HepG2 (cell line): ENCODE data around the gene CECR2. TPM values are rescaled to one million over a fixed set of nuclear protein-coding genes. Genes with fewer than 3 reads are reported as not detected.

Source experiments
- ATAC-seq: fragments of 200-7000 bp; cut with Tn5 transposase; 3 replicates; pipeline ENCODE4 v1.9.1; 2020; ENCODE audit warnings: mild to moderate bottlenecking, moderate library complexity
- BruUV-seq: library from RNA; stranded (reverse); fragments of 400-500 nt; replicated peaks from 2 replicates; lab custom pipeline; 2021; lab: Mats Ljungman, UMichigan
- CTCF ChIA-PET: fragments of 300-600 bp; formaldehyde crosslinking; extraction: SDS; loops from one replicate; lab custom pipeline; 2021; ENCODE audit warnings: low total read pairs, inconsistent platforms, low intra/inter-chr PET ratio; lab: Yijun Ruan, JAX
- POLR2A ChIA-PET: fragments of 350-600 bp; sonication (Branson Sonifier 250); formaldehyde crosslinking; loops from one replicate; lab custom pipeline; 2020; ENCODE audit warnings: antibody characterized with exemption, inconsistent platforms; lab: Yijun Ruan, JAX
- DNase-seq: peaks from one replicate; pipeline ENCODE4 v3.0.0-alpha.2; 2015; ENCODE audit warnings: low spot score
- FAIRE-seq: peaks from 3 replicates; lab custom pipeline; 2011; peaks lifted over from hg19 to GRCh38; lab: Jason Lieb, UNC
- H2AFZ ChIP-seq: one replicate; pipeline ENCODE4 v1.6.1; 2011; ENCODE audit warnings: low read length, inconsistent platforms
- H3K27ac ChIP-seq: fragments of 300-600 bp; 3 replicates; pipeline ENCODE4 v1.8.0; 2011; ENCODE audit warnings: mixed run types, mild to moderate bottlenecking, mixed read lengths, low read length, inconsistent platforms; ENCODE audit not compliant: insufficient read depth; ENCODE audit errors: extremely low read length
- H3K27me3 ChIP-seq, 2 experiments: fragments of 200-600 bp in 1 of 2; 2 replicates in 1 of 2; 3 replicates in 1 of 2; pipeline versions ENCODE4 v1.6.0 to v1.8.0; 2011; ENCODE audit warnings: low read length in 2 of 2, mild to moderate bottlenecking in 2 of 2, moderate library complexity in 2 of 2, inconsistent platforms in 1 of 2; ENCODE audit not compliant: insufficient read depth in 2 of 2, control insufficient read depth in 1 of 2
- H3K36me3 ChIP-seq, 2 experiments: fragments of 200-600 bp in 1 of 2; replicated peaks in 1 of 2; 2 replicates in 1 of 2; 3 replicates in 1 of 2; pipeline versions ENCODE4 v1.5.1 to v1.8.0; 2011; ENCODE audit warnings: low read length in 2 of 2, inconsistent platforms in 1 of 2; ENCODE audit not compliant: insufficient read depth in 2 of 2, control insufficient read depth in 1 of 2
- H3K4me1 ChIP-seq: 2 replicates; pipeline ENCODE4 v1.5.1; 2012; ENCODE audit warnings: low read length, inconsistent platforms; ENCODE audit not compliant: insufficient read depth
- H3K4me2 ChIP-seq: 2 replicates; pipeline ENCODE4 v1.6.0; 2011; ENCODE audit warnings: low read depth, low read length, inconsistent platforms
- H3K4me3 ChIP-seq, 3 experiments: fragments of 200-600 bp in 1 of 3; sonication (generic), shearing (Covaris generic) in 1 of 3; replicated peaks in 1 of 3; 2 replicates each; pipeline ENCODE4 v1.5.1; 2011 to 2016; ENCODE audit warnings: low read length in 3 of 3, inconsistent platforms in 2 of 3, low read depth in 2 of 3, mild to moderate bottlenecking in 2 of 3, control low read depth in 1 of 3, mixed read lengths in 1 of 3; ENCODE audit not compliant: insufficient read depth in 1 of 3
- H3K79me2 ChIP-seq: one replicate; pipeline ENCODE4 v1.6.1; 2011; ENCODE audit warnings: low read length, inconsistent platforms; ENCODE audit not compliant: insufficient read depth
- H3K9ac ChIP-seq: 2 replicates; pipeline ENCODE4 v1.6.0; 2011; ENCODE audit warnings: mild to moderate bottlenecking, low read depth, low read length, inconsistent platforms; ENCODE audit not compliant: insufficient read depth
- H3K9me3 ChIP-seq: 2 replicates; pipeline ENCODE4 v1.5.1; 2012; ENCODE audit warnings: mild to moderate bottlenecking, low read length
- H4K20me1 ChIP-seq: 2 replicates; pipeline ENCODE4 v1.6.0; 2011; ENCODE audit warnings: inconsistent platforms, mild to moderate bottlenecking, low read length, moderate library complexity; ENCODE audit not compliant: insufficient read depth
- ONECUT2 ChIP-seq: sonication (generic); formaldehyde crosslinking; IDR thresholded peaks from 2 replicates; pipeline ENCODE4 v1.4.0; 2020; ENCODE audit warnings: missing genetic modification reagents
- TIGD3 ChIP-seq: sonication (generic); formaldehyde crosslinking; IDR thresholded peaks from 2 replicates; pipeline ENCODE4 v1.5.1; 2020; ENCODE audit warnings: mild to moderate bottlenecking, missing genetic modification reagents, borderline replicate concordance
- U2AF2 ChIP-seq: fragments of 200-400 bp; formaldehyde crosslinking; IDR thresholded peaks from 2 replicates; pipeline ENCODE4 v1.6.1; 2017; ENCODE audit warnings: low read depth, mild to moderate bottlenecking, low read length
- ZNF34 ChIP-seq: sonication (generic); formaldehyde crosslinking; IDR thresholded peaks from 2 replicates; pipeline ENCODE4 v1.4.0; 2020; ENCODE audit warnings: mild to moderate bottlenecking, missing genetic modification reagents, borderline replicate concordance
- ZNF431 ChIP-seq: sonication (generic); formaldehyde crosslinking; IDR thresholded peaks from 2 replicates; pipeline ENCODE4 v1.9.0; 2022; ENCODE audit warnings: missing genetic modification reagents, low read depth, mild to moderate bottlenecking, borderline replicate concordance
- ZNF788 ChIP-seq: sonication (generic); formaldehyde crosslinking; IDR thresholded peaks from 2 replicates; pipeline ENCODE4 v1.5.0; 2020; ENCODE audit warnings: mild to moderate bottlenecking, missing genetic modification reagents, borderline replicate concordance
- ZSCAN30 ChIP-seq: sonication (generic); formaldehyde crosslinking; IDR thresholded peaks from 2 replicates; pipeline ENCODE4 v1.5.0; 2020; ENCODE audit warnings: mild to moderate bottlenecking, missing genetic modification reagents
- WGBS: methylation state at CpG from one replicate; pipeline ENCODE4 v1.1.6; 2017; ENCODE audit warnings: low lambda C conversion rate; 5-methylcytosine and 5-hydroxymethylcytosine counted together
- in situ Hi-C: cut with HindIII; loops from 2 replicates; pipeline ENCODE4 v1.10.0; 2017; ENCODE audit warnings: low pct_unique_long_range_greater_than_20kb; ENCODE audit not compliant: extremely low pct_ligation_motif_present
- intact Hi-C: fragments of 100-400 bp; cut with micrococcal nuclease; formaldehyde crosslinking; loops from one replicate; pipeline ENCODE4 v1.10.0; 2022; ENCODE audit not compliant: unreplicated experiment
- polyA plus RNA-seq, 8 experiments: library from polyadenylated mRNA; depleted of rRNA in 3 of 8; stranded (reverse) in 7 of 8; unstranded in 1 of 8; fragments of >200 nt; fragmentation: Illumina TruSeq in 4 of 8; extraction: Trizol in 4 of 8; gene quantifications; 2 replicates each; pipeline versions ENCODE4 v1.2.1 to v1.2.3, GENCODE V29; 2011 to 2016; ENCODE audit warnings: low read depth in 4 of 8, missing spikeins in 1 of 8, mixed read lengths in 1 of 8; ENCODE audit not compliant: insufficient read depth in 1 of 8
- total RNA-seq, 5 experiments: library from RNA; depleted of rRNA; stranded (reverse); fragments of >200 nt; fragmentation: Illumina TruSeq; extraction: Trizol; gene quantifications; 2 replicates each; pipeline ENCODE4 v1.2.3, GENCODE V29; 2016; ENCODE audit warnings: low read depth in 1 of 5
- TF ChIP-seq, protein P1 (sequence below), 2 experiments: sonication (generic) in 1 of 2; formaldehyde crosslinking in 1 of 2; IDR thresholded peaks; 2 replicates each; pipeline versions ENCODE4 v1.5.1 to v1.6.1; 2011 to 2020; ENCODE audit warnings: borderline replicate concordance in 1 of 2, low read depth in 1 of 2, low read length in 1 of 2, mild to moderate bottlenecking in 1 of 2, missing genetic modification reagents in 1 of 2, moderate library complexity in 1 of 2

The CECR2 gene
- total and polyA plus RNA-seq, 2 of the 13 experiments (the other 11 are each of a cell fraction or from before 2014, with no cell fraction given): not detected

DNA sequence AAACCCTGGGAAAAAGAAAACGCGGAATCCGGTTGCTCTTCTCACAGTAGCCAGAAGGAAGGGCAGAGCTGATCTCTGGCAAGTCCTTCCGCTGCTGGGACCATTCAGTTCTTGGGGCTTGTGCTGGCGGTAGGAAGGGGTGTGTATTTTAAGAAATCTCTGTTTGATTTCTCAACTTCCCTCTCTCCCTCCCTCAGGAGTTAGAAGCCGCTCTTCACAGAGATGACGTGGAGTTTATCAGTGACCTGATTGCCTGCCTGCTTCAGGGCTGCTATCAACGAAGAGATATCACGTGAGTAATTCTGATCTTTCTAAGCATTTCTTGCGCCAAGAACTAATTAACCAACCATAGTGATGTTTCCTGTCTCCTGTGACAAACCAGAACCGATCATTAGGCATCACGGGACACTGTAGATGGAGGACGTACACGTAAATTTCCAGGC, 108.2 kb downstream of the CECR2 start (continued):
- TF ChIP-seq TIGD3 (CRISPR knock-in tag) (no peak), ONECUT2 (CRISPR knock-in tag) (no peak)

GRCh38 chr22:17479135-17479534, 109.9 kb downstream of the CECR2 start:
- no peaks in the 10 kb centered on the region for H3K79me2 ChIP-seq
- intact Hi-C loops: no loop called here
- H3K9ac ChIP-seq: no peak overlapping the region
- H3K36me3 ChIP-seq: no peaks in the 10 kb centered on the region
- ChIA-PET POLR2A (no interaction called here), CTCF (no interaction called here)
- WGBS: 0% methylated on average over 2 of the region's 2 CpGs
- ATAC-seq (no peak), DNase-seq (no peak), FAIRE-seq (no peak)
- H3K27me3 ChIP-seq: peaks cover 0 to 31% of the 10 kb centered on the region in 2 experiments; a peak in 2 of 5 replicates
- no peak overlapping the region for H2AFZ ChIP-seq
- no peak overlapping the region for H3K4me3 ChIP-seq
- H3K27ac ChIP-seq: no peak overlapping the region
- BruUV-seq: no TSS peak
- no peak overlapping the region for H3K4me2 ChIP-seq
- TF ChIP-seq ZNF34 (no peak), ZNF788 (no peak), ZSCAN30 (CRISPR knock-in tag) (no peak), ZNF431 (CRISPR knock-in tag) (no peak), U2AF2 (no peak)
- TF ChIP-seq, protein P1, sequence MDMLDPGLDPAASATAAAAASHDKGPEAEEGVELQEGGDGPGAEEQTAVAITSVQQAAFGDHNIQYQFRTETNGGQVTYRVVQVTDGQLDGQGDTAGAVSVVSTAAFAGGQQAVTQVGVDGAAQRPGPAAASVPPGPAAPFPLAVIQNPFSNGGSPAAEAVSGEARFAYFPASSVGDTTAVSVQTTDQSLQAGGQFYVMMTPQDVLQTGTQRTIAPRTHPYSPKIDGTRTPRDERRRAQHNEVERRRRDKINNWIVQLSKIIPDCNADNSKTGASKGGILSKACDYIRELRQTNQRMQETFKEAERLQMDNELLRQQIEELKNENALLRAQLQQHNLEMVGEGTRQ (IDR thresholded peaks at IDR 0.05; ENCODE audit: low read depth, low read length): no peak
- TF ChIP-seq, protein P1 (CRISPR knock-in tag; IDR thresholded peaks at IDR 0.05; ENCODE audit: borderline replicate concordance): no peak
- in situ Hi-C loops: no loop called here
- no peaks in the 10 kb centered on the region for H3K9me3 ChIP-seq
- H4K20me1 ChIP-seq: no peaks in the 10 kb centered on the region
- no peaks in the 10 kb centered on the region for H3K4me1 ChIP-seq
